Cerebellar nuclear complex (tissue), 1 donor: ENCODE data around the gene ARHGEF4.

Experiments used
- DNase-seq, 2 experiments: peaks; one replicate each; lab custom pipeline; 2025; lab: John Stamatoyannopoulos, UW

ARHGEF4 gene

GRCh38 chr2:130918393-130918792, 81.7 kb downstream of the ARHGEF4 start:
- DNase-seq, result no peak

DNA sequence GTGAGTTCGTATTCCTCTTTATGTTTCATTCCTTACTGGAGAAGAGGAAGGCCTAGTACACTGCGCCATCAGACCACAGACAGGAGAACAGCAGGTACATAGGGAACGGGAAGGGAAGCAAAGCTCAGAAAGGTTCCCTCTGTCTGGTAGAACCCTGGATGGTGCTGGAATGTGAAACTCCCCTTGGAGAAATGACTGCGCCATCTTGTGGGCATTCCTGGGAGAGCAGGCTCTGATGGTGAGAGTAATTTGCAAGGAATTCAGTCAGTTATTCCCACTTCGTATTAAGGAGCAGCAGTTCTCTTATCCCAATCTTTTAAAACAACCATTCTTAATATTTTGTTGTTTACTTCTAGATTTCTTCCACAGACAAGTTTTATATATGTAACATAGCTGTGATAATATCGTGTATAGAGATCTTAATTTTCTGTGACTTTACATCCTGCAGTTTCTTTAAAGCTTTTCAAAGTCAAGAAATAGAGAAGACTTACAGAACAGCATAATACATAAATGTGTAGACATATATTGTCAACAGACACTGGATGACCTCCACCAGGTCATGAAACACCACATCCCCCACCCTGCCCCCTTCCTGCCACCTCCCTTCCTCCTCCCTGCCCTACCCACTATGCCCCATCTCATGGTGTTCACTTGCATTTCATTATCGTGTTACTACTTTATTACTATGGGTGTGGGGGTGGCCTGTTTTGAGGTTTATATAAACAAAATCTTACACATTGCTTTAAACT, 83.9 kb downstream of the ARHGEF4 start:
- peak in 1 of 2 experiments; percentile 58 for DNase-seq

DNA sequence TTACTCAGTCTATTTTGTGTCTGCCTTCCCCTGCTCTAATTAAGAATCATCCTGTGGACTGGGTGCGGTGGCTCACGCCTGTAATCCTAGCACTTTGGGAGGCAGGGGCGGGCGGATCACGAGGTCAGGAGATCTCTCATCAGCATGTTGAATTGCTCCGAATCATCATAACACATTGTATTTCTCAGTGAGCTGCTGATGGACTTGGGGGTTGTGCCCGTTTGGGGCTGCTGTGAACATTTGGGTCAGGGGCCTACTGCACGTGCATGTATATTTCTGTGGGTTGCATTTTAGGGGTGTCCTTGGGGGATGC, 84.4 kb downstream of the ARHGEF4 start:
- DNase-seq, result no peak

DNA sequence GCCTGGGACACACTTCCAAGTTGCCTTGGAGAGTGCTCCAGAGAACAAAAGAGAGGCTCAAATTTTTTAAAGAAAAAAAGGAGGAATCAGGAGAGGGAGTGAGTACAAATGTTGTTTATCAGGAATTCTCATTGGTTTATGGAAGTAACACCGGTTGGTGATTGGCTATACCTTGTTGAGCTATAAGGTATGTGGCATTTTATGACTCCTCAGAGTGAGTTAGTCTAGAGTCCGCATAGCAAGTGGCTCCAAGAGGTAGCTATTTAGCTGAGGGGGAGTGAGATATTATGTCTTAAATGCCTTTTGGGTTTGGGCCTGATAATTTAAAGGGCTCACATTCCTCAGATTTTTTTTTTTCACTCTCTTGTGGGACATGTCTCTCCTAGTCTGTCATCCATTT, 85.7 kb downstream of the ARHGEF4 start:
- no peak for DNase-seq

GRCh38 chr2:130928385-130928784, 91.7 kb downstream of the ARHGEF4 start:
- no peak for DNase-seq

GRCh38 chr2:130930740-130931659, 94.3 kb downstream of the ARHGEF4 start:
- no peak for DNase-seq

GRCh38 chr2:130933501-130933900, 96.8 kb downstream of the ARHGEF4 start:
- no peak for DNase-seq

DNA sequence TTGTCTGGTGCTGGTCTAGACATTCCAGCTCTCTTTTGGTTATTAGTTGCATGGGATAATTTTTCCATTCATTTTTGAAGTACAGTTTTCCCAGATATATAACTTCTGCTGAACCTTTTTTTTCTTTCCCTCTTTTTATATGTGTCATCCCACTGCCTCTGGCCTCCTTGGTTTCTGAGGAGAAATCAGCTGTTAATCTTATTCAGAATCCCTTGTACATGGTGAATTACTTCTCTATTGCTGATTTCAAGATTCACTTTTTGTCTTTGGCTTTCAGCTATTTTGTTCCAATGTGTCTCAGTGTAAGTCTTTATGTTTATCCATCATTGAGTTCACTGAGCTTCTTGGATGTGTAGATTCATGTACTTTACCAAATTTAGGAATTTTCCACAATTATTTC, 99.7 kb downstream of the ARHGEF4 start:
- no peak for DNase-seq

- no peak for DNase-seq
Observed at GRCh38 chr2:130947967-130948366, 111.3 kb downstream of the ARHGEF4 start.

DNA sequence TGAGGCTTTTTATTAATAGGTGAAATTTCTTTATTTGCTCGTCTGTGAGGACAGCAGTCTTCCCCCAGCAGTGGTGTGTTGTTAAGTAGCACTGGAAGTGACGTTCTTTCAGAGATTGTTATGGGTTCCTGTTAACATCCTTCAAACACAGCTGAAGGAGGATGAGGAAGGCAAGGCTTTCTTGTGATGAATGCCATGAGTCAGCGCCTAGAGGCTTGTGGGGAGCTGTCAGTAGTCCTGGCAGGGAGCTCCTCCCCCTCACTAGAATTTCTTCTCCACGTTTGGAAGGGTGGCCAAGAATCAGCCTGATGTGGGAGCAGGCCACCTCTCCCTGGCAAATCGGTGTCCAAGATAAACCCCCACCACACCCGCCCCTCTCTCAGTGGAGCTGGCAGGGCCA, 113.2 kb downstream of the ARHGEF4 start:
- no peak for DNase-seq

DNA sequence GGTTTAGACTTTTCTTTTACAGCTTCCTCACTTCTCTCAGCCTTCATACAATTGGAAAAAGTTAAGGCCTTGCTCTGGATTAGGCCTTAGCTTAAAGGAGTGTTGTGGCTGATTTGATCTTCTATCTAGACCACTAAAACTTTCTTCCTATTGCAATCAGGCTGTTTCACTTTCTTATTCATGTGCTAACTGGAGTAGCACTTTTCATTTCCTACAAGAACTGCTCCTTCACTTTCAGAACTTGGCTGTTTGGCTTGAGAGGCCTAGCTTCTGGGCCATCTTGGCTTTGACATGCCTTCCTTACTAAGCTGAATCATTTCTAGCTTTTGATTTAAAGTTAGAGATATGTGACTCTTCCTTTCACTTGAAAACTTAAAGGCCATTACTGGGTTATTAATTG, 114.3 kb downstream of the ARHGEF4 start:
- no peak for DNase-seq

DNA sequence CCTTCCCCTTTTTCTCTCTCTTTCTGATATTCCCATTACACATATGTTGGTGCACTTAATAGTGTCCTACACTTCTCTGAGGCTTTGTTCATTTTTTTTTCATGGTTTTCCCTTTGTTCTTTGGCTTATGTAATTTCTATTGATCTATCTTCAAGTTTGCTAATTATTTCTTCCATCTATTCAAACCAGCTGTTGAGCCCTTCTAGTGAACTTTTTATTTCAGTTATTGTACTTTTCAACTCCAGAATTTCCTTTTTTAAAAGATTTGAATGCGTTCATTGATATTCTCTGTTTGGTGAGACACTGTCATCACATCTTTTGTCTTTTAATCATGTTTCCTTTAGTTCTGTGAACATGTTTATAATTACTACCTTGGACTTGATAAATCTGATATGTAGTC, 118.2 kb downstream of the ARHGEF4 start:
- no peak for DNase-seq

DNA sequence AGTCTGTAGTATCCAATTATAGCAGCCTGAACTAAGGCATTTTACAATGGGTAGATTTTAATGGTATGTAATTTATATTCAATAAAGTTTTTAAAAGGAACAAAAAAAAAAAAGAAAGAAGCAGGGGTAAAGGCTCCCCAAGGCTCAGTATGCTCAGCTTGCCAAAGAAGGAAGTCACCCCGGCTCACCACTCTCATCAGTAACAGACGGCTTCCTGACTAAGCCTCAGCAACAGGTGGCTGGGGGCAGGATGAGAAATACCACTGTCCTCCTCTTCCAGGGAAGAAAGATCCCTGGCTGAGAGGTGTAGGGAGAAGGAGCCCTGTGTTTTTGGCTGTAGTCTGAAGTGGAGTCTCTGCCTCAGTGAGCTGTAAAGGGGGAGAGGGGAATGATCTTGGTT, 121.2 kb downstream of the ARHGEF4 start:
- DNase-seq, result no peak

GRCh38 chr2:130963196-130963848, 126.6 kb downstream of the ARHGEF4 start:
- DNase-seq, result no peak

- DNase-seq, result no peak
Observed at GRCh38 chr2:130963849-130964793, 127.4 kb downstream of the ARHGEF4 start.

- no peak for DNase-seq
Observed at GRCh38 chr2:130964931-130965330, 128.2 kb downstream of the ARHGEF4 start.

GRCh38 chr2:130966149-130966774, 129.5 kb downstream of the ARHGEF4 start:
- DNase-seq, result no peak

GRCh38 chr2:130966775-130967490, 130.2 kb downstream of the ARHGEF4 start:
- DNase-seq, result no peak

GRCh38 chr2:130972410-130972809, 135.7 kb downstream of the ARHGEF4 start:
- no peak for DNase-seq

DNA sequence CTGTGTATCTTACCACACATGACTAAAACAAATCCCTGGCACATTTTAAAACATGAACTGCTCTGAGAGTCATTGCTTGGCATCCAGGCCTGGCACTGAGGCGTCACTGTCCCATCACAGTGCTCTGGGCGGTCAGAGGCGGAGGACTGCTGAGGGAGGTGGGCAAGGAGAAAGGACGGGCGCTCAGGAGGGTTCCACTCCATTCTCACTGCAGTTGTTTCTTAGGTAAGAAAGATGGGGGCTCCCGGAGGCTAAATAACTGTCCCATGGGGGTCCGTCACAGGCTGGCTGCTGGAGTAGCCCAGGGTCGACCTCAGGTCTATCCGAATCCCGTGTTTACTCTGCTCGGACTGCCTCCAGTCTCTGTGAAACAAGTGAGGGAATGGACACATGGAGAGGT, 139.0 kb downstream of the ARHGEF4 start:
- DNase-seq, result no peak
